Hepatocyte (in vitro differentiated cells): Measurements from ENCODE around the gene ZNF441.

ENCODE experiments used
- CTCF ChIP-seq: fragments of 200-600 bp; sonication (generic); IDR thresholded peaks from 2 replicates; pipeline ENCODE4 v1.5.1; 2016; ENCODE audit warnings: antibody characterized with exemption, mild to moderate bottlenecking; ENCODE audit not compliant: poor library complexity
- EZH2 ChIP-seq: fragments of 200-600 bp; sonication (generic); IDR thresholded peaks from 2 replicates; pipeline ENCODE4 v1.6.1; 2016; ENCODE audit warnings: antibody characterized with exemption, mild to moderate bottlenecking, borderline replicate concordance
- EZH2phosphoT487 ChIP-seq: fragments of 200-600 bp; sonication (generic); IDR thresholded peaks from one replicate; pipeline ENCODE4 v1.6.1; 2018; ENCODE audit warnings: antibody characterized with exemption, mild to moderate bottlenecking, low read depth, moderate library complexity; ENCODE audit not compliant: unreplicated experiment, severe bottlenecking

GRCh38 chr19:11833541-11833940, 66.7 kb downstream of the ZNF441 start:
- TF ChIP-seq CTCF (no peak), EZH2 (no peak), EZH2phosphoT487 (no peak)
